Suppressor macrophage treated with lipopolysaccharide for 4 hours (primary cell): Measurements from ENCODE around the gene CCL4.
"Not testable (repeated sequence)": the region's sequence is repeated elsewhere in the genome, so short reads cannot be mapped to it uniquely, and the experiment has no call there.

Source experiments
- DNase-seq: peaks from one replicate; pipeline ENCODE4 v3.0.0-alpha.2; 2020

The CCL4 gene

GRCh38 chr17:36088670-36089338 lies 14.8 kb upstream of the CCL4 start:
- DNase-seq, result peak; percentile 75

- DNase-seq, result no peak
These were observed 14.2 kb upstream of the CCL4 start for GRCh38 chr17:36089339-36089865.

- peak; percentile 98 for DNase-seq
These were observed 13.5 kb upstream of the CCL4 start, which contains the start of gene CCL3 for GRCh38 chr17:36089888-36090836. TSS of gene CCL3 (minus strand) at chr17:36090143. CDS start at chr17:36090058, 85 bp downstream.

- DNase-seq, result peak; percentile 87
These were observed 11.4 kb upstream of the CCL4 start for GRCh38 chr17:36092230-36092629.

GRCh38 chr17:36092715-36093114 lies 10.9 kb upstream of the CCL4 start:
- not testable (repeated sequence) for DNase-seq

GRCh38 chr17:36094232-36094631 lies 9.4 kb upstream of the CCL4 start:
- no peak for DNase-seq

GRCh38 chr17:36094746-36095145 lies 8.9 kb upstream of the CCL4 start:
- no peak for DNase-seq

- no peak for DNase-seq
These were observed 7.6 kb upstream of the CCL4 start for GRCh38 chr17:36095992-36096391.

- not testable (repeated sequence) for DNase-seq
These were observed 4.6 kb upstream of the CCL4 start for GRCh38 chr17:36099004-36099403.

GRCh38 chr17:36104246-36104645 lies 619 bp downstream of the CCL4 start:
- not testable (repeated sequence) for DNase-seq

GRCh38 chr17:36104701-36105181 lies 1.1 kb downstream of the CCL4 start:
- peak; percentile 66 for DNase-seq

- DNase-seq, result peak; percentile 68
These were observed 2.3 kb downstream of the CCL4 start for GRCh38 chr17:36105781-36106492.

GRCh38 chr17:36106493-36106835 lies 2.8 kb downstream of the CCL4 start:
- DNase-seq, result peak; percentile 37

- DNase-seq, result no peak
These were observed 4.0 kb downstream of the CCL4 start for GRCh38 chr17:36107660-36108059.

GRCh38 chr17:36108265-36108664 lies 4.6 kb downstream of the CCL4 start:
- peak; percentile 76 for DNase-seq

- DNase-seq, result no peak
These were observed 7.5 kb downstream of the CCL4 start for GRCh38 chr17:36111068-36111490.

GRCh38 chr17:36112572-36112971 lies 8.9 kb downstream of the CCL4 start:
- DNase-seq, result no peak

- DNase-seq, result not testable (repeated sequence)
These were observed 9.5 kb downstream of the CCL4 start for GRCh38 chr17:36113131-36113530.

- DNase-seq, result not testable (repeated sequence)
These were observed 11.5 kb downstream of the CCL4 start for GRCh38 chr17:36114971-36115648.

- not testable (repeated sequence) for DNase-seq
These were observed 12.0 kb downstream of the CCL4 start for GRCh38 chr17:36115649-36115977.

GRCh38 chr17:36117505-36118382 lies 14.1 kb downstream of the CCL4 start:
- DNase-seq, result peak; percentile 46
